Osteoblast (primary cell): Measurements from ENCODE around the gene FNBP1. TPM values are rescaled to one million over a fixed set of nuclear protein-coding genes. Genes with fewer than 3 reads are reported as not detected.
"Not testable (repeated sequence)": the region's sequence is repeated elsewhere in the genome, so short reads cannot be mapped to it uniquely, and the experiment has no call there.

Source experiments
- DNase-seq: peaks from one replicate; pipeline ENCODE4 v3.0.0; 2011; ENCODE audit warnings: low spot score, mixed read lengths; ENCODE audit not compliant: insufficient read length; ENCODE audit errors: missing footprints
- H2AFZ ChIP-seq: 2 replicates; pipeline ENCODE4 v1.6.0; 2011; ENCODE audit warnings: mild to moderate bottlenecking, low read length
- H3K27ac ChIP-seq: 2 replicates; pipeline ENCODE4 v1.5.1; 2011; ENCODE audit warnings: mild to moderate bottlenecking, low read depth, low read length, moderate library complexity
- H3K27me3 ChIP-seq: 2 replicates; pipeline ENCODE4 v1.6.0; 2012; ENCODE audit warnings: mild to moderate bottlenecking, control low read depth, inconsistent platforms, low read length, moderate library complexity; ENCODE audit not compliant: insufficient read depth
- H3K36me3 ChIP-seq: 2 replicates; pipeline ENCODE4 v1.5.1; 2011; ENCODE audit warnings: mild to moderate bottlenecking, low read length, control low read depth, moderate library complexity; ENCODE audit not compliant: insufficient read depth
- H3K4me1 ChIP-seq: 2 replicates; pipeline ENCODE4 v1.5.1; 2011; ENCODE audit warnings: mild to moderate bottlenecking, low read length, control low read depth, moderate library complexity; ENCODE audit not compliant: insufficient read depth
- H3K4me2 ChIP-seq: 2 replicates; pipeline ENCODE4 v1.6.0; 2011; ENCODE audit warnings: mild to moderate bottlenecking, low read length; ENCODE audit not compliant: insufficient read depth
- H3K4me3 ChIP-seq: fragments of 200-600 bp; sonication (generic); 3 replicates; pipeline ENCODE4 v1.5.1; 2012; ENCODE audit warnings: mild to moderate bottlenecking, low read length, inconsistent platforms; ENCODE audit not compliant: insufficient read depth
- H3K79me2 ChIP-seq: 2 replicates; pipeline ENCODE4 v1.6.0; 2012; ENCODE audit warnings: mild to moderate bottlenecking, low read length, control low read depth, inconsistent platforms; ENCODE audit not compliant: insufficient read depth
- H3K9me3 ChIP-seq: 2 replicates; pipeline ENCODE4 v1.5.1; 2011; ENCODE audit warnings: low read depth, low read length, control low read depth
- H4K20me1 ChIP-seq: 2 replicates; pipeline ENCODE4 v1.6.0; 2012; ENCODE audit warnings: mild to moderate bottlenecking, low read length, control low read depth; ENCODE audit not compliant: insufficient read depth
- total RNA-seq: library from RNA; depleted of rRNA; stranded (reverse); fragments of >200 nt; gene quantifications from 2 replicates; pipeline ENCODE4 v1.2.3, GENCODE V29; 2012
- TF ChIP-seq, protein P1 (sequence below): IDR thresholded peaks from 2 replicates; pipeline ENCODE4 v1.5.1; 2011; ENCODE audit warnings: mild to moderate bottlenecking, low read depth, low read length, moderate library complexity; ENCODE audit errors: extremely low read depth

The FNBP1 gene
- total RNA-seq, 1 donor, result 31.8 TPM

DNA sequence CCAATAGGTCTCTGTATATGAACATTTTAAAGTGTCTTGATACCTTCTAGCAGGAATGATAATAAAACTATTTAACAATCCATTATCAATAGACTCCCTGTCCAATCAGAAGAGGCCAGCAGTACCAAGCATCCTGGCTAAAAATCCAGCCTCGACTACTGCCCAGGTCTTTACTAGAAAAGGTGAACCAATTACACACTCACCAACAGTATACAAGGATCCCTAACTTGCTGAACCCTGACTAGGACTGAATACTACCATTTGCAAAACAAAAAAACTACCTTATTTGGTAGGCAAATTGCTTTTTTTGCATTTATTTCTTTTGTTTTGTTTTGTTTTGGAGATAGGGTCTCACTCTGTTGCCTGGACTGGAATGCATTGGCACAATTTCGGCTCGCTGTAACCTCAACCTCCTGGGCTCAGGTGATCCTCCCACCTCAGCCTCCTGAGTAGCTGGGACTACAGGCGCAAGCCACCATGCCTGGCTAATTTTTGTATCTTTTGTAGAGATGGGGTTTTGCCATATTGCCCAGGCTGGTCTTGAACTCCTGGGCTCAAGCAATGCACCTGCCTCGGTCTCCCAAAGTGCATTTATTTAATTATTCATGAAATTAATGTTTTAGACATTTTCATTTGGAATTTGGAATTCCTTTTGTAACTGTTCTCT is 27.5 kb downstream of the FNBP1 start:
- Histone ChIP-seq H4K20me1 (peaks cover 21% of the 10 kb centered on the region), H3K79me2 (peaks cover 20% of the 10 kb centered on the region), H3K4me2 (no peak overlapping the region), H3K4me1 (peaks cover 8% of the 10 kb centered on the region), H3K9me3 (peaks cover 4% of the 10 kb centered on the region), H2AFZ (no peak overlapping the region), H3K27ac (no peak overlapping the region), H3K4me3 (no peak overlapping the region), H3K36me3 (no peaks in the 10 kb centered on the region), H3K27me3 (no peaks in the 10 kb centered on the region)
- TF ChIP-seq, protein P1, sequence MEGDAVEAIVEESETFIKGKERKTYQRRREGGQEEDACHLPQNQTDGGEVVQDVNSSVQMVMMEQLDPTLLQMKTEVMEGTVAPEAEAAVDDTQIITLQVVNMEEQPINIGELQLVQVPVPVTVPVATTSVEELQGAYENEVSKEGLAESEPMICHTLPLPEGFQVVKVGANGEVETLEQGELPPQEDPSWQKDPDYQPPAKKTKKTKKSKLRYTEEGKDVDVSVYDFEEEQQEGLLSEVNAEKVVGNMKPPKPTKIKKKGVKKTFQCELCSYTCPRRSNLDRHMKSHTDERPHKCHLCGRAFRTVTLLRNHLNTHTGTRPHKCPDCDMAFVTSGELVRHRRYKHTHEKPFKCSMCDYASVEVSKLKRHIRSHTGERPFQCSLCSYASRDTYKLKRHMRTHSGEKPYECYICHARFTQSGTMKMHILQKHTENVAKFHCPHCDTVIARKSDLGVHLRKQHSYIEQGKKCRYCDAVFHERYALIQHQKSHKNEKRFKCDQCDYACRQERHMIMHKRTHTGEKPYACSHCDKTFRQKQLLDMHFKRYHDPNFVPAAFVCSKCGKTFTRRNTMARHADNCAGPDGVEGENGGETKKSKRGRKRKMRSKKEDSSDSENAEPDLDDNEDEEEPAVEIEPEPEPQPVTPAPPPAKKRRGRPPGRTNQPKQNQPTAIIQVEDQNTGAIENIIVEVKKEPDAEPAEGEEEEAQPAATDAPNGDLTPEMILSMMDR, result no peak
- DNase-seq, result no peak

DNA sequence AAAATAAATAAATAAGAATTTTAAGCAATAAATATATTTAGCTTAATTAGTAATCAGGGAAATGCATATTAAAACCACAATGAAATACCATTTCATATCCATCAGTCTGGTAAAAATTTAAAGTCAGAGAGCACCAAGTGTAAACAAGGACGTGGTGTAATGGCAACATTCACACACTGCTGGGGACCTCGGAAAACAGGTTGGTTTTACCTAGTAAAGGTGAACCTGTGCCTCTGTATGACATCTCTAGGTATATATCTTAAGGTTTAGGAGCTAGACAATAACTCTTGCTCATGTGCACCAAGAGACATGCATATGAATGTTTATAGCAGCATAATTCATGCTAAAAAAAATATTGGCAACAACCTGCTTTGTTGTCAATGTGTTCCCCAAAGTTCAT is 29.7 kb downstream of the FNBP1 start:
- H3K36me3 ChIP-seq, result no peaks in the 10 kb centered on the region
- H4K20me1 ChIP-seq, result peaks cover 24% of the 10 kb centered on the region
- peaks cover 8% of the 10 kb centered on the region for H3K4me1 ChIP-seq
- H3K4me3 ChIP-seq, result no peak overlapping the region
- peaks cover 4% of the 10 kb centered on the region for H3K9me3 ChIP-seq
- H3K27ac ChIP-seq, result no peak overlapping the region
- H3K27me3 ChIP-seq, result no peaks in the 10 kb centered on the region
- TF ChIP-seq, protein P1, result no peak
- H3K79me2 ChIP-seq, result peaks cover 31% of the 10 kb centered on the region
- H3K4me2 ChIP-seq, result no peak overlapping the region
- DNase-seq, result no peak
- no peak overlapping the region for H2AFZ ChIP-seq

DNA sequence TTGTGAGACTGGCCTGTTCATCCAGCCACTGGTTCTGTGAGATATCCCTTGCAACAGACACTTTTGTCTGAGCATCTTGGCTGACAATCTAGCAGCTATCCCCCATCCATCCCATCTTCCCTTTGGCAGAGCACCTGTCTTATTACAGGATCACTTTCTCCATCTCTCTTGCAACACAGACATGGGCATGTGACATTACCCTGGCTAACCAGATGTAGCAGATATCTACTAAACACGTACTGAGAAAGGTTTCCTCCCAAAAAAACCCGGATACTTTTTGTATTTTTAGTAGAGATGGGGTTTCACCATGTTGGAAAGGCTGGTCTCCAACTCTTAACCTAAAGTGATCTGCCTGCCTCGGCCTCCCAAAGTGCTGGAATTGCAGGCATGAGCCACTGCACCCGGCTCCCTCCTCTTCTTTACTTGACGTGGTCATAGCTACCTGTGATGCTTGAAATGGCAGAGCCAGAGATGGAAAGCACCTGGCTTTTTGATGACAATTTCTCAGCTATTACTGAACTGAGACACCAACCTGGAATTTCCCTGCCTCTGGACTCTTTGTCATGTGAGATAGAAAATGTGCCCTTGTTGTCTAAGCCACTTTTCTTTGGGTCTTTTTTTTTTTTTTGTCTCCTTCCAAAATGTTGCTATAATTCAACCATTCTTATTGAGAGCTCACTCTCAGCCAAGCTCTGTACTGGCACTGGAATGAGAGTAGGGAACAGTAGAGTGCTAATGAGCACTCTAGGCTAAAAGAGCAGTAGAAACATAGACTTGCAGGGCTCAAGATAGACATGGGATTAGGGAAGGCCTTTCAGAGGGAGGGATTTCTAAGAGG is 32.6 kb downstream of the FNBP1 start:
- no peaks in the 10 kb centered on the region for H3K36me3 ChIP-seq
- H3K4me1 ChIP-seq, result no peaks in the 10 kb centered on the region
- no peak overlapping the region for H2AFZ ChIP-seq
- H3K27ac ChIP-seq, result no peak overlapping the region
- peaks cover 2% of the 10 kb centered on the region for H3K9me3 ChIP-seq
- peak; percentile 14 for DNase-seq
- H3K4me3 ChIP-seq, result no peak overlapping the region
- no peaks in the 10 kb centered on the region for H3K27me3 ChIP-seq
- peaks cover 22% of the 10 kb centered on the region for H4K20me1 ChIP-seq
- H3K4me2 ChIP-seq, result no peak overlapping the region
- TF ChIP-seq, protein P1, result no peak
- H3K79me2 ChIP-seq, result peaks cover 29% of the 10 kb centered on the region

DNA sequence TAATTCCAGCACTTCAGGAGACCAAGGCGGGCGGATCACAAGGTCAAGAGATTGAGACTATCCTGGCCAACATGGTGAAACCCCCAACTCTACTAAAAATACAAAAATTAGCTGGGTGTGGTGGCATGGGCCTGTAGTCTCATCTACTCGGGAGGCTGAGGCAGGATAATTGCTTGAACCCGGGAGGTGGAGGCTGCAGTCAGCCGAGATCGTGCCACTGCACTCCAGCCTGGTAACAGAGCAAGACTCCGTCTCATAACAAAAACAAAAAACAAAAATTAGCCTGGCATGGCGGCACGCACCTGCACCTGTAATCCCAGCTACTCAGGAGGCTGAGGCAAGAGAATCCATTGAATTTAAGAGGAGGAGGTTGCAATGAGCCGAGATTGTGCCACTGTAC is 33.4 kb downstream of the FNBP1 start:
- H3K4me2 ChIP-seq, H3K36me3 ChIP-seq, H3K4me3 ChIP-seq, H3K27me3 ChIP-seq, H3K27ac ChIP-seq, H3K9me3 ChIP-seq, H2AFZ ChIP-seq, H3K4me1 ChIP-seq, DNase-seq: not testable (repeated sequence)
- Histone ChIP-seq H3K79me2 (peaks cover 24% of the 10 kb centered on the region), H4K20me1 (peaks cover 20% of the 10 kb centered on the region)
